Measurements from ENCODE around the gene TNNT2.

Gene TNNT2

GRCh38 chr1:201356701-201357100, 20.8 kb downstream of the TNNT2 start:
- DNase-seq (ENCODE audit: low spot score), result no peak

DNA sequence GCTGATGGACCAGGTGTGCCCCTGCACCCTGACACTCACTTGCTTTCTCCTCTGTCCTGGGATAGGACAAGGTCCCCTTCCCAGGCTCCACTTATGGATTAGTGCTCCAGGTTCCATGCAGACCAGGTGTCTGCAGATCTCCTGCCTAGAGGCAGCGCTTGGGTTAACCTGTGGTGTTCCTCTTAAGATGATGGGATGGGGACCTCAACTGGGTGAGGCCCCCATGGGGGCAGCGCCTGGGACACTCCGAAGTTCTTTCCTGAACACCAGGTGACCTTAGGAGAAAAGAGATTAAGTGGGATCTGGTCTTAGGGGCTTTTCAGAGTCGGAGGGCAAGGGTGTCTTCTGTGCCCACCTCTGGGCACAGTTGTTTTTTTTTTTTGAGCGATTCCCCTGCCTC, 21.2 kb downstream of the TNNT2 start:
- DNase-seq (ENCODE audit: low spot score), result no peak

GRCh38 chr1:201355471-201355870, 22.0 kb downstream of the TNNT2 start:
- DNase-seq (ENCODE audit: low spot score), result no peak

DNA sequence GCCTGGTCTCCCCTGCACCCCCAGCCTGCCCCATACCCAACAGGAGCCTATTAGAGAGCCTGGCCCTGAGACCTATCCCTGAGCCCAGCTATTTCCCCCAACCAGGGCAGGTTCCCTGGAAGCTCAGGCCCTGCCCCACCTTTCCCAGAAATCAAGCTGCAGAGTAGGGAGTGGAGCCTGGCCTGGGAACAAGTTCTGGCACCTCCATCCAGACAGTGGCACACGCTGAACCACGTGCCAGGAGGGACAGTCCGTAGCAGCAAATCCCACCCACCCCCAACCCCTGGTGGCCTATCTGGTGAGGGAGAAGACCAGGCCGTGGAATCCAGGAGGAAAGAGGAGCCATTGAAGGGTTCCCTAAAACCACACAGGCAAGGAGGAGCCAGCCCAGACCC, 22.6 kb downstream of the TNNT2 start:
- no peak for DNase-seq (ENCODE audit: low spot score)

DNA sequence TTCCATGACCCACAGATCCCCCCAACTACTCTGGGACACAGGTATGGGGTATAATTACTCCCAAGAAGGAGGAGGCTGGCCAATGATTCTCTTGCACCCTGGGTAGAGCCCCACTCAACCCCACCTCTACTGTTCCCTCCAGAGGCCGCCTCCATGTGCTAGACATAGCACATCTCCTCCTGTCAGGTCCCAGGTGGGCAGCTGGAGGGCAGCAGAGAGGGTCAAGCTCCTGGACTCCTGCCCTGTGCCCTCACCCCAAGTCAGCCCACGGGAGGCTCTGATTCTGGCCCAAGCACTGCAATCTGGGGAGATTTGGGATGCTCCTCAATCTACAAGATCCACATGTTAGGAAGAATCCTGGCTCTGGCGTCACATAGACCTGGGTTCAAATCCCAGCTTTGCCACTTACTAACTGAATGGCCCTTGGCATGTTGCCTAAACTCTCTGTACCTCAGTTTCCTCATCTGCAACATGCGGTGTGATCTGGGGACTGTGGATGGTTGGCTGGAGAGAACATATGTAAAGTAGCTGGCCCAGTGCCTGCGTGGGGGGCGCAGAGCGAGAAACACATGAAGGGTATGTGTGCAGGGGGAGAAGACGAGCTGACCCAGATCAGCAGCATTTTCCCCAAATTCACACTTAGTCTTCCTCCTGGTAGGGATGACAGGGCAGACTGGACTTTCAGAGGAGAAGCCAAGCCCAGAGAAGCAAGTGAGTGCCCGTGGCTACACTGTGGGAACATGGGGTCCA, 23.2 kb downstream of the TNNT2 start:
- DNase-seq (ENCODE audit: low spot score), result no peak

- DNase-seq (ENCODE audit: low spot score), result no peak
Observed at GRCh38 chr1:201353186-201353940, 24.1 kb downstream of the TNNT2 start.

DNA sequence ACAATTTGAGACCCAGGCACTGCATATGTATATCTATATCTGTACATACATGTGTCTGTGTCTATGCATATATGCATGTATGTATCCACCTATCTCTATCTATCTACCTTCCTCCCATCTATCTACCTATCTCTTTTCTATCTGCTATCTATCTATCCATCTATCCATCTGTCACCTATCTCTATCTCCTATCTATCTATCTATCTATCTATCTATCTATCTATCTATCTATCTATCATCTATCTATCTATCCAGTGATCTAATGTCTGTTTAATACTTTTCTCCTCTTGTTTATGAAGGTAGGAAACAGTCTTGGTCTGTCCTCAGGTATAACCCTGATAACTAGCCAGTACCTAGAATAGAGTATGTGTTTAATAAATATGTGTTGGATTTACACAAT, 25.9 kb downstream of the TNNT2 start:
- DNase-seq (ENCODE audit: low spot score), result no peak

DNA sequence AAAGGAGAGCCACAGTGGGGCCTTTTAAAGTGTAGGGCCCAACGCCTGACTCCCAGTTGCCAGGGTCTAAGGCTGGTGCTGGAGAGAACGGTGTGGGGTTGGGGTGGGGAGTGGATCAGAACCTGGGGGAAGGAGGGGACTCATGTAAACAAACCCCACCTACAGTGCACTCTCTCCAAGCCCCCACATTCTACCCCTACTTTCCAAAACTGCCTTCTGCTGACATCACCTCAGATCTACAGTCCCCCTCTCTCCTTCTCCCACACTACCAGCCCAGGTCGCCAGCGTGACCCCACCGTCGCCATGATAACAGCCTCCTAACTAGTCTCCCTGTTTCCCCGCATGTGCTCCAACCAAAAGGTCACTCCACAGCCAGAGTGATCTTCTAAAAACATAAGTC, 26.6 kb downstream of the TNNT2 start:
- no peak for DNase-seq (ENCODE audit: low spot score)

- DNase-seq (ENCODE audit: low spot score), result no peak
Observed at GRCh38 chr1:201350361-201350725, 27.1 kb downstream of the TNNT2 start.

GRCh38 chr1:201349092-201349491, 28.4 kb downstream of the TNNT2 start:
- DNase-seq (ENCODE audit: low spot score), result no peak

DNA sequence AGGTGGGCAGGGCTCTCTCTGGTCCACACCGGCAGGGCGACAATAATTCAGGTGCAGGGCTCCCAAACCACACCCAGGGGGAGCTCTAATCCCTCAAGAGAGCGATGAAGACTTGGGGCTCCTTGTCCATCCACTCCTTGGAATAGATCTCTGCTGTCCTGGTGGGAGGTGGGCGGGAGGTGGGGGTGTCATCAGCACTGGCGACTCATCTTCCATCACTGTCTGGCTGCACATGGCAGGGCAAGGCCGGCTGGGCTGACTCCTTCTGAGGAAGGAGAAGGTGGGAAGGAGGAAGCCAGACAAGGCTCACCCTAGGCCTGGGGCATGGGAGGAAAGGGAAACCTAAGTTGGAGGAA, 29.3 kb downstream of the TNNT2 start:
- DNase-seq (ENCODE audit: low spot score), result peak; percentile 82

- DNase-seq (ENCODE audit: low spot score), result no peak
Observed at GRCh38 chr1:201347498-201348210, 29.8 kb downstream of the TNNT2 start.

DNA sequence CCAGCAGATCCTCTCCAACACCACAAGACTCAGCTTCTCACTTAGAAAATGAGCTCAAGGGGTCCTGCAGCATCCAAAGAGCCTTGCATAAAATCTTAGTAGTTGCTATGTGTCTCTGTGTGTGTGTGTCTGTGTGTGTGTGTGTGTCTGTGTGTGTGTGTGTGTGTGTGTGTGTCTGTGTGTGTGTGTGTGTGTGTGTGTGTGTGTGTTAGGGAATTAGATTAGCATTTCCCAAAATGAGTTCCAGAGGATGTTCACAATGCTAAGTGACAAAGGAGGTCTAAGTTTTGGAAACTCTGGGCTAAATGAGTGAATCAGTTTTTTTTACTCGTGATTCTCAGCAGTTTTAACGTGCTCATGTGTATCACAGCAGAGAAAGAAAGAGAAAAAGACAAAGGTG, 30.5 kb downstream of the TNNT2 start:
- no peak for DNase-seq (ENCODE audit: low spot score)

DNA sequence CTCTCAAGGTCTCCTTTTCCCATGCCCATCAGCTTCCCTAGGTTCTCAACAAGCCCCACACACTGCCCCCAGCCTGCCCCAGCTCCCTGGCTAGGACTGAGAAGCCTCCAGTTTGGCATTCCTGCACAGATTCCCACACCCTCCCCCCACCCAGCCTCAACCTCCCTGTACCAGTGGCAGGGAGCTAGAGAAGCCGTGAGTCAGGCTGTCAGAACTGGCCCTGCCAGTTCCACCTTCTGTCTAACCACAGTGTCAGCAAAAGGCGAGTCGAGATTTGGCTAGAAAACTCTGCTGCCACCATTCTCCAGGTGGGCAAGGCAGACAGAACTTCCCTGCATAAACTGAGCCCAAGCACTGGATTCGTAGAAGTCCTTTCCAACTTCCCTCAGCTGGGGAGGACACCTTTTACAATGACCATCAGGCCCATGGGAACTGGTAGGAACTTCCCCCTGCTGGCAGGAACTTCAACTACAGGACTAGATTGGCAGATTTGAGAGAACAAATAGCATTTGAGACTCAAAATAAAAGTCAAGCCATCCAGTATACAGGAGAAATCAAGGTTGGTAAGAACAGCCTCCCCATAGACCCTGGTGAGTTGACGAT, 31.0 kb downstream of the TNNT2 start:
- DNase-seq (ENCODE audit: low spot score), result peak; percentile 73

DNA sequence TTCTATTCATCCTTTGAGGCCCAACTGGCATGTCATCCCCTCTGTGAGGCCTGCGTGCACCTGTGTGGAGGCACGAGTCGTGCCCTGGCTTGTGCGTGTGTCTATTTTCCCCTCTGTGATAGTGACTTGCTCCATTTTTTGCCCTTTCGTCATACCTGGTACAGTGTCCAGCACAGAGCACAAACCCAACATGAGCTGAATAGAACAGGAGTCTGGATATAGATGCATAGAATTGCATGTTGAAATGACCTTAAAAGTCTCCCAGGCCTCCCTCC, 32.5 kb downstream of the TNNT2 start:
- no peak for DNase-seq (ENCODE audit: low spot score)

- no peak for DNase-seq (ENCODE audit: low spot score)
Observed at GRCh38 chr1:201344206-201345080, 33.0 kb downstream of the TNNT2 start.

DNA sequence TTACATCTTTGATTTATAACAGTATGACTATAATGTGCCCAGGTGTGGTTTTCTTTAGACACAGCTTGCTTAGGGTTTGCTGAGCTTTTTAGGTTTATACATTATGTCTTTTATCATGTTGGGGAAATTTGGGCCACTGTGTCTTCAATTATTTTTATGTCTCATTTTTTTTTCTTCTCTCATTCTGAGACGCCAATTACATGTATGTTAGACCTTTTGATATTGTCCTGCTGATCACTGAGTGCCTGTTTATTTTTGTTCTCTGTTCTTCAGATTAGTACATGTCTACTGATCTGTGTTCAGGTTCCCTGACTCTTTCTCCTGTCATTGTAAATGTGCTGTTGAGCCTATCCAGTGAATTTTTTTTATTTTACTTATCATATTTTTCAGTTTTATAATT, 36.1 kb downstream of the TNNT2 start:
- no peak for DNase-seq (ENCODE audit: low spot score)

- no peak for DNase-seq (ENCODE audit: low spot score)
Observed at GRCh38 chr1:201336711-201337450, 40.6 kb downstream of the TNNT2 start.

DNA sequence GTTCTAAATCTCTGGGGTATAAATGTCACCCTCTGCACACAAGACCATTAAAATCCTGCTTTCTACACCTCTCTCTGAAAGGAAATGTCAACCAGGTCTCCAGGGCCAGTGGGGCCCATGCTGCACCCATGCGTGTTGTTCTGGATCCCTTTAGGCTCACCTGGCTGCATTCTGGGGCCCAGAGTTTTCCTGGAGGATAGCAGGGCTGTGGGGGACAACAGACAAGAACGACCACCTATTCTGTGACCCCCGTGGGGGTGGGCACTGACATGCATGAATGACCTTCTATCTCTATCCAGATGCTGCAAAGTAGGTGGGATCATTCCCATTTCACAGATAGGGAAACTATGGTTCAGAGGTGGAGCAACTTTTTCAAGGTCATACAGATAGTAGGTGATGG, 41.6 kb downstream of the TNNT2 start:
- no peak for DNase-seq (ENCODE audit: low spot score)

GRCh38 chr1:201335174-201335870, 42.2 kb downstream of the TNNT2 start:
- DNase-seq (ENCODE audit: low spot score), result no peak

Measured in AG20443 (cell line).